GM19455 (cell line): ENCODE results near the gene KRTAP10-12.

Source experiments
- ATAC-seq: cut with Tn5 transposase; IDR thresholded peaks from one replicate; pipeline ENCODE4 v1.9.1; 2021; ENCODE audit not compliant: unreplicated experiment

KRTAP10-12 gene

DNA sequence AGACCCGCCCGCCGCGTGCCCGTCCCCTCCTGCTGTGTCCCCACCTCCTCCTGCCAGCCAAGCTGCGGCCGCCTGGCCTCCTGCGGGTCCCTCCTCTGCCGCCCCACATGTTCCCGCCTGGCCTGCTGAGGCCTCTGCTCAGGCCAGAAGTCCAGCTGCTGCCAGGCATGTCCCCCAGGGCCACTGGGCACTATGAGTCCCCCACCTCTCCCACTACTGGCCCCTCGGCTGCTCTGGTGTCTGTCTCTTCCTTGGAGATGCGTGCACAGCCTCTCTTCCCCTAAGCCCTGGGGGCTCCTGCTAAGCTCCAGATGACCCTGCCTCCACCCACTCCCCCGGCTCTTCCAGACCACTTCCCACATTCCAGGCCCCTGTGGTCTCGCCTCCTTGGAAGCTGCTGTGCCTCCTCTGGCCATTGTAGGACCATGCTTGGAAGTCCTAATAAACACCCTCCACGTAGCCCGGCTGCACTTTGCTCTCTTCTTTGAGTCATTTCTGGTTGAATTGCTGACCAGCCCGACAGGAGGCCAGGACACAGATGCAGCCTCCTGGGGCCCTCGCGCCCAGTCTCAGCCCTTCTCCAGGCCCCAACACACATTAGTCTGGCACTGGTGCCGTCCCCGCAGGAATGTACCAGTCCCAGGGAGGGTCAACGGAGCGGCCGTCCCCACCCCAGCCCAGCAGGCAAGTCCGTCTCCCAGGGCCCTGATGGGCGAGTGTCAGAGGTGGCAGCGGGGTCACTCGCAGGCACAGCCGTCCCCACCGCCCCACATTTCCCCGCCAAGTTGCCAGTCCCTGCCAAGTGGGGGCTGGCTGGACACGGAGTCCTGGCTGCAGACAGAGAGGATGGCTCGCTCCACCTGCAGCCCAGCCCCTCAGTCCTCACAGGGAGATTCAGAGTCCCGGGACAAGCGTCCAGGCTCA is 1.1 kb downstream of the KRTAP10-12 start:
- no peak for ATAC-seq

DNA sequence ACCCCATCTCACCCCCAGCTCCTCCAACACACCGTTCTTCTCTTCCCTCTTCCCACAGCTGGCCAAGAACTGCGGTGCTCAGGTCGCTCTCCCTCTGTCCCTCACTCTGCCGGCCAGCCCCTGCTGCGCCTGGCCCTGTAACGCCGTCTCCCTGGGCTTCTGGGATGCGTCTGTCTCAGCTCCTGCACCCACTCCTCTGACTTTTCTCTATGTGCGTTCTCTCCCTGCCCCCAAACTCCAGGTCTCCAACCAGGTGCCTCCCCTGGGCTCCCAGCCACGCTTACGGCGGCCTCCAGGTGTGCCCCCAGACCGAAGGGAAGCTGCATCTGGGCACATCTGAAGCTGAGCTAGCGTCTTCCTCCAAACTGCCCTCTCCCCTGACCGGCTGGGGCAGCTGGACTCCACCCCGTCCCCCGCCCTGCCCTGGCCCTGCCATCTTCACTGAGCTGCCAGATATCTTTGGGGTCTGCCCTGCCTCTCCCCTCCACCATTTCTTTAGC is 2.6 kb downstream of the KRTAP10-12 start:
- no peak for ATAC-seq

DNA sequence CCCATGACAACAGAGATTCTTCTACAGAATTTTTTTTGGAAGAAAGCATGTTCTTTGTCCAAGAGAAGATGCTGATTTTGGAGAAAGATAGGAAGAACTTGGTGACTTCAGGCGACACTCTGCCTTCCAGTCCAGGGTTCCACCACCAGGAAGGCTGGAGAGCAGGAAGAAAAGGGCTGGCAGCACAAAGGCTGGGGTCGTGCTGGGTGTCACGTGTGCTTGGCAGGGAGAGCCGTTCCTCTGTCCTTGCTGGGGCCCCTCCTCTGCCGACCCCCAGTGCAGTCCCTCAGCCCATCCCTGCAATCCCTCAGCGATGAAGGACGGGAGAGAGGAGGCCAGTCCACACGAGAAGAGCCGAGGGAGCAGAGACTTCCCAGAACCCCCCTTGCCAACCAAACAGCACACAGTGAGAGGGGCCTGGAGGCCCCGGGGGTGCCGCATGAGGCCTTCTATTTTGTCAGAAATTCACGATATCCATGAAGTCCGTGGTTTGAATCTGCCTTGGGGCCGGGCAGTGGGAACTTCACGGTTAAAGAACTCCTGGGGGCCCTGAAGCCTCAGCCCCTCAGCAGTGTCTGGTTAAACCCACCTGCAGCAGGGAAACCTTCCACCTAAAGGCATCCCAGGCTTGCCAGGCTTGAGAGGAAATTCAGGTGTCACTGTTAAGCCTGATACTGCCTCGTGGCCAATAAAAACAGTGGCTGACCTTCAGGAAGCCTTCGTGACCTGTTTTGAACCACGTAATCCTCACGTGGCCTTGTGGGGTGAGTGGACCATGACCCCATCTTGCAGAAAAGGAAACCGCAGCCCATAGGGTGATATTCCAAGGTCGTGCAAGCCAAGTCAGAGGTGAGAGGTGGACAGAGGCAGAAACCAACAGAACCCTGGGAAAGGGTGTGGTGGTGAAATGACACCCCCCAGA is 3.4 kb downstream of the KRTAP10-12 start:
- no peak for ATAC-seq

DNA sequence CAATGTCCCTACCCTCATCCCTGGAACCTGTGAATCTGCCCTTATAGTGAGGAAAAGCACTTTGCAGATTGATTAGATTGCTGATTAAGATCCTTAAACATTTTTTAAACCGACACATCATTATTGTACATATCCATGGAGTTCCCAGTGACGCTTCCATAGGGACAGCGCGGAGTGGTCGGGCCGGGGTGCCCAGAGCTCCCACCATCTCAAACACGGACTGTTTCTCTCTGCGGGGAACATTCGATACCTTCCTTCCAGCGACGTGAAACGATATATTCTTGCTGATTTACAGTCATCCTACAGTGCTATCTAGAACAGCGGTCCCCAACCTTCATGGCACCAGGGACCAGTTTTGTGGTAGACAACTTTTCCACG is 4.0 kb downstream of the KRTAP10-12 start:
- ATAC-seq, result no peak

DNA sequence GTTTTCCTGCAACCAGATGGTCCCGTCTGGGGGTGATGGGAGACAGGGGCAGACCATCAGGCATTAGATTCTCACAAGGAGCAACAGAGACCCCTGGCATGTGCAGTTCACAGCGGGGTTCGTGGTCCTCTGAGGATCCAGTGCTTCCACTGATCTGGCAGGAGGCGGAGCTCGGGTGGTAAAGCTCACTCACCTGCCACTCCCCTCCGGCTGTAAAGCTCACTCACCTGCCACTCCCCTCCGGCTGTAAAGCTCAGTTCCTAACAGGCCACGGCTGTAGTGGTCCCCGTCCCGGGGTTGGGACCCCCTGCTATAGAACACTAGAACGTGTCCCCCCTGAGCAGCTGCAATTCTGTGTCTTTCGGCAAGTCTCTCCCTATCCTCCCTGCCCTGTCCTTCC is 4.6 kb downstream of the KRTAP10-12 start:
- ATAC-seq, result no peak

DNA sequence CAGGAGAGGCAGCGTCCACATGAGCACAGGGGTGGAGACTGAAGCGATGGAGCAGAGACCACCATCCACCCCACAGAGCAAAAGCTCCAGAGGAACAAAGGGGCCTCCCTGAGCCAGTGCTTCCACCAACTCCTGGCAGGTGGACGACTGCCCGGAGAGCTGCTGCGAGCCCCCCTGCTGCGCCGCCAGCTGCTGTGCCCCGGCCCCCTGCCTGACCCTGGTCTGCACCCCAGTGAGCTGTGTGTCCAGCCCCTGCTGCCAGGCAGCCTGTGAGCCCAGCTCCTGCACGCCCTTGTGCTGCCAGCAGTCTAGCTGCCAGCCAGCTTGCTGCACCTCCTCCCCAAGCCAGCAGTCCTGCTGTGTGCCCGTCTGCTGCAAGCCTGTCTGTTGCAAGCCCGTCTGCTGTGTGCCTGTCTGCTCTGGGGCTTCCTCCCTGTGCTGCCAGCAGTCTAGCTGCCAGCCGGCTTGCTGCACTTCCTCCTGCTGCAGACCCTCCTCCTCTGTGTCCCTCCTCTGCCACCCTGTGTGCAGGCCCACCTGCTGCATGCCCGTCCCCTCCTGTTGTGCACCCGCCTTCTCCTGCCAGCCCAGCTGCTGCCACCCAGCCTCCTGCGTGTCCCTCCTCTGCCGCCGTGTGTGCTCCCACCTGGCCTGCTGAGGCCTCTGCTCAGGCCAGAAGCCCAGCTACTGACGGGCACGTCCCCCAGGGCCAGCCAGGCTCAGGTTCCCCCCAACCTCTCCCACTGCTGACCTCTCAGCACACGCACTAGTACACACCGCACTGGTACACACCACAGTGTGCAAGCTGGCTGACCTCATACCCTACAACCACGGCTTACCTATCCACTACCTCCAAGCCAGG is 5.4 kb downstream of the KRTAP10-12 start:
- no peak for ATAC-seq

DNA sequence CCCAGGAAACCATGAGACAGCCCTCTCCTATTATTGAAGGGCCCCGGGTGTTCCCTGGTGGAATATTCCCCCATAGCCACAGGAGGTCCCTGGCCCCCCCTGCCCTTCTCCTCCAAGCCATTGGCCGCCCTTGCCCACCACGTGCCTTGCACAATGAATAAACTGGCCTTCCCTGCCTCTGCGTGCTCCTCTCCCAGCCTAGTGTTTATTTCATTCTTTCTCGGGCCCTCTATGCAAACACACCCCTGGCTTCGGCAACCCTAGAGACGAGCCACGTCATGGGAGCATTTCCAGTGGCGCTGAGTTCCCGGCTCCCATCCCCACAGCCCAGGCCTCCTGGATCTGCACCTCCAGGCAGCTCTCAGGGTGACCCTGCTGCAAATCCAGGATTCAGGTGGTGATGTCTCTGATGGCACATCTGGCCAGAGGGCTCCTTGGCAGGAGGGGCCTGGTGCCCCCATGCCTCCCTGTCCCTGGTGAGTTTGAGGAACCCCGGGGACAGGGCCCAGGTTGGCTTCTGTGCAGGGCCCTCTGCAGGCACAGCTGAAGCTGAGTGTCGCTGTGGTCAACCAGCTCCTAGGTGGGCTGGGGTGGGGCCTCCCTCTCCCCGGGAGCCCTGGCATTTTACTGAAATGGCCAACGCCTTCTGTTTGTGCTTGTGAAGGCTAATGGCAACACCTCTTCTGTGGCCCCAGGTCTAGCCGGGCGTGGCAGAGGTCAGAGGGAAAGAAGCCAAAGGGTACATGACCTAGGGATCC is 6.2 kb downstream of the KRTAP10-12 start:
- ATAC-seq, result no peak

DNA sequence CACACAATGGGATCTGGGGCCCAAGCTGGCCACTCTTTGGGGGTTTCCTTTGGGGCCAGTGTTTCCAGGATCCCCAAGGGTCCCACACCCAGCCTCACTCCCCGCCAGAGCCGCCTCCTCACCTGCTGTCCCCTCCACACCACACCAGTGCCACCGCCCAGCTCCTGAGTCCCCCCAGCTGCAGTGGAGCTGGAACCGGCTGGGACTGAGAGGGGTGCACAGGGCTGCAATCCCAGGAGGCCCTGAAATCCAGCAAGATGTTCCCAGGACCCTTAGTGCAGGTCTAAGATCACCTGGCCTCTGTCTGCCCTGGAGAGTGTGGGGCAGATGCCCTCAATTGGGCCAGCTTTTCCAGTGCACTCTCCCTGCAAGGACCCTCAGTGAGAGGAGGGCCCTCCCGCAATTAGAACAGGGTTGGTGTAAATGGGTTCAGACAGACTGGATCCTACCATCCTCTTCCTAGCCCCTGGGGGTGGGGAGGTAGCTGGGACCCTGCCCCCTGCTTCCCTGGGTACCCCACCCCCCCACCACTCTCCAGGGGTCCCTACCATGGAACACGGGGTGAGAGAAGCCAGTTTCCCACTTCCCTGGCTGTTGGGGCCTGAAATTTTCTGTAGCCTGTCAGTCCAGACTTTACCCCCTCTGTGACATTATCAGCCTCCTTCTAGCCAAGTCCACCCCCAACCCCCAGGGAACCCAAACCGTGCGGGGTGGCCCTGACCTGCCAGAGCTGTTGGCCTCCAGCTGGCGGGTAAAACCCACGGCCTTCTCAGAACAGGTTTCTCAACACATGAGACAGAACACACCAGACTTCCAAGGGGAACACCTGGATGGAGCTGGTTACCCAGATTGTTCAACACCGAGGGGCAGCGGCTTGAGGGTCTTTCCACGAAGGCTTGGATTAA is 7.0 kb downstream of the KRTAP10-12 start:
- ATAC-seq, result no peak

DNA sequence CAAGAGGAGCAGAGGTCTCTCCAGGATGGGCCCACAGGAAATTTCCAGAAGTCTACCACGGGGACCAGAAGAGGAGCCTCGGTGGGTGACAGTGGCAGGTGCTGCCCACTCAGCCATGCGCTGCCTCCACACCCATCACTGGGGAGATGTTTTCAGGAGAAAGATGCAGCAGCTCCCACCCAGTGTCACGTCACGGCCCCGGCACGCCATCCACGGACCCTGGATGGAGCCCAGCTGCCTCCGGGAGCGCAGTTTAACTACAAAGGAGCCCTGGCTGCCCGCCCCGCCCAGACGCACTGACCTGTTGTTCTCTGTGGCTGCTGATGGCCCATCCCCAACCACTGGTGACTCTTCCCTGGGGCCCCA is 7.6 kb downstream of the KRTAP10-12 start:
- no peak for ATAC-seq

DNA sequence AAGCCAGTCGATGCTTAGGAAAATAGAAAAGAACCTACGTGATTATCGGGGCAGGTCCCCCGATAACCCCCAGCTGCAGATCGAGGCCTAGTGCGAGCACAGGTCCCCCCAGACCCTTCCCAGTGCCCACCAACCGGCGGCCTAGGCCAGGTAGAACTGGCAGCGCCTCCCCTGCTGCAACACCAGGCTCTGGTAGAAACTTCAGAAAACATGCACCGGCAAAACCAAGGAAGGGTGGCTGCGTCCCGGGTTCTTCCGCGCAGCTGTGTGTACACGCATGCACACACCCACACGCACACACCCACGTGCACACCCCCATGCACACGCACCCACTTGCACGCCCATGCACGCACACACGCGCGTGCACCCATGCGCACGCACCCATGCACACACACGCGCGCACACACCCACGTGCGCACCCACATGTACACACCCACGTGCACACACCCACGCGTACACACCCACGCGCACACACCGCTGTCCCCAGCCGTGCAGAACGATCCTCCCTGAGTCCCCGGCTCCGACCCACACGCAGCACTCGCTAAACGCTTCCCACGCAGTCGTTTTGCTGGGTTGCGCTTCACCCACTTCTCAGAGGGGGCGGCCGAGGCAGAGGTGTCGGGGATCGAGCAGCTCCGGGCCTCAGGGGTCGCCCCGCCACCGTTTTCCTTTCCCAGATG is 9.2 kb downstream of the KRTAP10-12 start:
- ATAC-seq, result no peak

DNA sequence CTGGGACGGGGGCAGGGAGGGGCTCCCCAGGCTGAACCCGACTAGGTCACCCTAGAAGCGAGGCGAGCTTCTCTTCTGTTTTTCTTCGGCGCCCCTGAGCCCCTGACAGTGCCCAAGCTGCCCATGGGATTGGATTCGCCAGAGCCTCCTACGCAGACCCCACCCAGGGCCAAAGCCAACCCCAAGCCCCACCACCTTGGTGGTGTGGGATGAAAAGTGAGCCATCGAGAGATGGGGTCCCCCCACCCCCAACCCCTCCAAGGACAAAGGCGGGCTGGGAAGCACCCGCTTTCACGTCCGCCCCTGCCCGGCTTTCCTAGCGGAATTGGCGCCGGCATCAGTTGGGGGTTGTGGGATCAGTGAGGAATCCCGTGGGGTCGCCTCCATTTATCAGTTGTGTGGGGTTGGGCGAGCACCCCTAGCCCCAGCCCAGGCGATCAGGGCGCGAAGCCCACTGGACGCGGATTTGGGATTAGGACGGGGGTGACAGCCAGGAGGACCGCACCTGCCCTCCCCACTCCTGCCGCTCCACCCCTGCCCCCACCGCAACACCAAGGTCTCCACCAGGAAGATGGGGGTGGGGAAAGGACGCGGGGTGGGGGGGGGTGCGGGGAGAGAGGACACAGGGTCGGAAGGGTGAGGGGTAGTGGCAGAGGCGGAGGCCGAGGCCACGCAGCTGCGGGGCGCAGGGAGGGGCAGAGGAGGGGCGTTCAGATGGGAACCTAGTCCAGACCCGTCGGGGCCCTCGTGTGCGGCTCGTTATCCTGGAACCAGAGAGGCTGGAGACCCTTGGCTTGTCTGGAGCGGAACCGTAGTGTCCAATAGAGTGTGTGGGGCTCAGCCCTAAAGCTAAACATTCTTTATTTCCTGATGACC is 10.0 kb downstream of the KRTAP10-12 start:
- no peak for ATAC-seq

DNA sequence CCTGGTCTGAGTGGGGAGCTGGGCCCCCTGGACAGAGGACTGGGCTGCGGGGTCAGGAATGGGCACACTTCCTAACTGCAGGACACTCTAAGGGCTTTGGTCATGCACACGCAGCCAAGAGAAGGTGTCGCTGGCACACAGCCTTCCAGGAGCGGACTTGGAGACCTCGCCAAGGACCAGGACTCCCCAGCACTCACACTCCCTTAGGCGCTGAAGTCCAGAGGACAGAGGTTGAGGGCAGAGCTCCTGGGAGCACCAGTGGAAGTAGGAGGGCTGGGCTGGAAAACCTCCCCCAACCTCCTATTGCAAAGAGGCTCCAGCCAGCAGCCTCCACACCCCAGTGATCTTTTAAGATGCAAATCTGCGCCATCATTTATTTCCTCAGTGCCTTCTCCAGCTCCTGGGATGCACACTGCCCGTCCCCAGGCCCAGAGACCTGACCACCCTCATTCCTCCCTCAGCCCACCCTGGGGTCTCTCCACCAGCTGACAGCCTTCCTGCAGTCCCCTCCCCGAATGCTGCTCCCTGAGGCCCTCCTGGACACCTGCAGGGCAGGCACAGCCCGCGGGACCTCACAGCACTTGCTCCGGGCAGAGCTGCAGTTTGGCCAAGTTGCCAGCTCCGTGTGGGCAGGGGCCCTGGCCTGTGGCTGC is 11.4 kb downstream of the KRTAP10-12 start:
- no peak for ATAC-seq

DNA sequence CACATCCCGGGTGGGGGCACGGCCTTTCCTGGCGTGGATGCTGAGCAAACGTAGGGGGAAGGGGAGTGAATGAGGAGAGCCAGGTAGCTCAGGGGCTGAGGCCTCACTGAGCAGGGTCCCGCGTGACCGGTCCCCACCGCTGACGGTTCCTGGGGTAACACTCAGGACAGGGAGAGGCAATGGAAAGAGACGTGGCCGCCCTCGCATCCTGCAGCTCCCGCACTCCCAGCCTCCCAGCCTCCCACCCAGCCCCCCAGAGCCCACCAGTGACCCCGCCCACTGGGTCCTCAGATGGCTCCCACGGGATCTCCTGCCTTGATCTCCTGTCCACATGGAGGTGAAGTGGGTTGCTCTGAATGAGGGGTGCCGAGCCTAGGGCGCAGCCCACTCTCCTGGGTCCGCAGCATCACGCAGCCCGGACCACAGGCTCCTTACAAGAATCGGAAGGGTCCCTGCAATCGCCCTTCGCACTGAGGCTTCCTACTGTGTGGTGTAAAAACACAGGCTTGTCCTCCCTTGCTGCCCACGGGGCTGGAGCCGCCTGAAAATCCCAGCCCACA is 12.0 kb downstream of the KRTAP10-12 start:
- no peak for ATAC-seq

DNA sequence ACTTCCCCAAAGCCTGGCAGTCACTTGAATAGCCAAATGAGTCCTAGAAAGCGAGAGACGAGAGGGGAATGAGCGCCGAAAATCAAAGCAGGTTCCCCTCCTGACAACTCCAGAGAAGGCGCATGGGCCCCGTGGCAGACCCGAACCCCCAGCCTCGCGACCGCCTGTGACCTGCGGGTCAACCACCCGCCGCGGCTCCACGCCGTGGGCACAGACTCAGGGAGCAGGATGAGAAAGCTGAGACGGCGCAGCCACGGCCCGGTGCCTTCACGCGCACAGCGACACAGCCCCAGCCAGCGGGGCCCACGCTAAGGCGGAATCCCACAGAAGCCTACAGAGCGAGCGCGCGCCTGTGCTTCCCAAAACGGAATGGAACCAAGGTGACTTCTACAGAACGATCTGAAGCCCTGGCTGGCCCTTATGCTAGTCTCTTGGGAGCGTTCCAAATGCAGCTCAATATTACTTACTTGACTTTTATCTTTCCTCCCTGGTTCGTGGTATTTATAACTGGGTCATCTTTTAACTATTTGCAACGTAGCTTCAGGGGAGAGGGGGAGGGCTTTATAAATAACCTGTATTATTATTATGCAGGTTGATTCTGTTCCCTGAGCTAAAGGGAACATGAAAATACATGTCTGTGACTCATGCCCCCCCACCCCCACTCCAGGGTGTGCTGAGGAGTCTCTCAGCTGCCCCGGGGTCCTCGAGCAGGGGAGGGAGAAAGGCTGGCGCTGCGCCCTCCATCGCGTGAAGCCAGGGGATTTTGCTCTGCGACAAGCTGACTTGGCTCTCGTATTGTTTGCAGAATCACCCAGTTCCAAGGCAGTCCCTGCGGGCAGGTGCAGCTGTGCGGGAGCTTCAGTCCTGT is 12.7 kb downstream of the KRTAP10-12 start:
- no peak for ATAC-seq

DNA sequence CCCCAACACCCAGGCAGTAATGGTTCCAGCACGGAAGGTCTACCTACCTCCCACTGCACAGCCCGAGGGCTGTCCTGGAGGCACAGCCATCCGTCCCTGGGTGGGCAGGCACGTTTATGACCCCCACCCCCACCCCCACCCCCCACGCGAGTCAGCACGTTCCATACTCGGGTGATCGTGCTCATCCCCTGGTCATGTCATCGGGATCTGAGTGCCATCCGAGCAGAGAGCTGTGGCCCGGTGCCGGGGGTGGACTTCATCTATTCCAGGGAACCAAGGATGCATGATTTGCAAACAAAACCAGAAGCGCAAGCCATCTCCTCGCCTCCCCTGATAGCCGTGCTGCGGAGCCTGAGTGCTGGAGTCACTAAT is 13.3 kb downstream of the KRTAP10-12 start:
- no peak for ATAC-seq
